CD8-positive, alpha-beta memory T cell (primary cell): Measurements from ENCODE around the gene DNAJC6. TPM values are rescaled to one million over a fixed set of nuclear protein-coding genes. Genes with fewer than 3 reads are reported as not detected.
"Not testable (repeated sequence)": the region's sequence is repeated elsewhere in the genome, so short reads cannot be mapped to it uniquely, and the experiment has no call there.

Source experiments
- CTCF ChIA-PET: fragments of 350-600 bp; sonication (Branson Sonifier 250); formaldehyde crosslinking; loops from one replicate; lab custom pipeline; 2021; ENCODE audit warnings: antibody characterized with exemption; lab: Charles Lee
- POLR2A ChIA-PET: fragments of 350-600 bp; sonication (Branson Sonifier 250); formaldehyde crosslinking; loops from one replicate; lab custom pipeline; 2021; ENCODE audit warnings: antibody characterized with exemption; lab: Charles Lee
- DNase-seq, 5 donors: peaks; one replicate each; pipeline versions ENCODE4 v3.0.0 to v3.0.0-alpha.2; 2020 to 2022; ENCODE audit warnings: mixed read lengths in 1 of 5
- H3K27ac ChIP-seq: one replicate; pipeline ENCODE4 v1.7.0; 2013; ENCODE audit warnings: low read depth, mild to moderate bottlenecking, low read length, moderate library complexity
- H3K27me3 ChIP-seq: 2 replicates; pipeline ENCODE4 v1.7.0; 2013; ENCODE audit warnings: low read length, mild to moderate bottlenecking; ENCODE audit not compliant: insufficient read depth, poor library complexity, severe bottlenecking
- H3K36me3 ChIP-seq: 2 replicates; pipeline ENCODE4 v1.7.0; 2013; ENCODE audit warnings: mild to moderate bottlenecking, low read length, moderate library complexity; ENCODE audit not compliant: insufficient read depth
- H3K4me1 ChIP-seq: 2 replicates; pipeline ENCODE4 v1.7.0; 2013; ENCODE audit warnings: mild to moderate bottlenecking, low read length, moderate library complexity; ENCODE audit not compliant: insufficient read depth
- H3K4me3 ChIP-seq: 2 replicates; pipeline ENCODE4 v1.7.0; 2013; ENCODE audit warnings: mild to moderate bottlenecking, low read length
- H3K9me3 ChIP-seq: 2 replicates; pipeline ENCODE4 v1.7.0; 2013; ENCODE audit warnings: mild to moderate bottlenecking, low read length
- H3K27ac Mint-ChIP-seq, 8 donors: one replicate each; pipeline ENCODE4 v1.8.0; 2020 to 2021; ENCODE audit warnings: mixed read lengths in 8 of 8, mild to moderate bottlenecking in 6 of 8, inconsistent platforms in 3 of 8, moderate library complexity in 3 of 8
- H3K27me3 Mint-ChIP-seq, 2 donors: one replicate each; pipeline ENCODE4 v1.8.0; 2020 to 2021; ENCODE audit warnings: mixed read lengths in 2 of 2, mild to moderate bottlenecking in 1 of 2, moderate library complexity in 1 of 2
- H3K36me3 Mint-ChIP-seq, 3 donors: one replicate each; pipeline ENCODE4 v1.8.0; 2020 to 2021; ENCODE audit warnings: mixed read lengths in 3 of 3, inconsistent platforms in 1 of 3, mild to moderate bottlenecking in 1 of 3
- H3K4me1 Mint-ChIP-seq, 3 donors: one replicate each; pipeline ENCODE4 v1.8.0; 2020 to 2021; ENCODE audit warnings: mixed read lengths in 3 of 3, inconsistent platforms in 1 of 3, mild to moderate bottlenecking in 1 of 3
- H3K4me3 Mint-ChIP-seq, 7 donors: one replicate each; pipeline ENCODE4 v1.8.0; 2020 to 2021; ENCODE audit warnings: mixed read lengths in 7 of 7, mild to moderate bottlenecking in 6 of 7, moderate library complexity in 4 of 7, inconsistent platforms in 2 of 7
- H3K9me3 Mint-ChIP-seq, 5 donors: one replicate each; pipeline ENCODE4 v1.8.0; 2020 to 2022; ENCODE audit warnings: mixed read lengths in 5 of 5, mild to moderate bottlenecking in 3 of 5, moderate library complexity in 2 of 5, inconsistent platforms in 1 of 5
- polyA plus RNA-seq: library from polyadenylated mRNA; unstranded; fragments of 300-500 nt; fragmentation: Illumina TruSeq; gene quantifications from one replicate; pipeline ENCODE4 v1.2.3, GENCODE V29; 2021
- total RNA-seq, 2 experiments: library from RNA; stranded (reverse); gene quantifications; one replicate each; pipeline ENCODE4 v1.2.3, GENCODE V29; 2021

Gene DNAJC6
- total and polyA plus RNA-seq, 3 experiments from 2014 or later: 1.0 to 5.6 (median 5.1) TPM

GRCh38 chr1:65443647-65444046, 134.3 kb downstream of the DNAJC6 start:
- Mint-ChIP-seq H3K36me3 (peaks cover 0 to 4% (median 0%) of the 10 kb centered on the region in 3 donors), H3K4me1 (no peaks in the 10 kb centered on the region), H3K27ac (no peak overlapping the region), H3K4me3 (no peak overlapping the region), H3K9me3 (peaks cover 0 to 2% (median 0%) of the 10 kb centered on the region in 5 donors), H3K27me3 (no peaks in the 10 kb centered on the region)
- no peak overlapping the region for H3K27ac ChIP-seq
- no peak for DNase-seq
- H3K9me3 ChIP-seq: no peaks in the 10 kb centered on the region
- no peaks in the 10 kb centered on the region for H3K27me3 ChIP-seq
- H3K4me3 ChIP-seq: no peak overlapping the region
- ChIA-PET POLR2A (no interaction called here), CTCF (no interaction called here)
- no peaks in the 10 kb centered on the region for H3K4me1 ChIP-seq
- no peaks in the 10 kb centered on the region for H3K36me3 ChIP-seq

GRCh38 chr1:65444128-65444640, 134.8 kb downstream of the DNAJC6 start:
- peaks cover 0 to 2% (median 0%) of the 10 kb centered on the region in 5 donors for H3K9me3 Mint-ChIP-seq
- Histone ChIP-seq H3K4me3 (no peak overlapping the region), H3K27ac (no peak overlapping the region), H3K4me1 (no peaks in the 10 kb centered on the region), H3K27me3 (no peaks in the 10 kb centered on the region), H3K36me3 (no peaks in the 10 kb centered on the region), H3K9me3 (no peaks in the 10 kb centered on the region)
- H3K27me3 Mint-ChIP-seq: no peaks in the 10 kb centered on the region
- H3K36me3 Mint-ChIP-seq: peaks cover 0 to 4% (median 0%) of the 10 kb centered on the region in 3 donors
- no peak for DNase-seq
- no peak overlapping the region for H3K27ac Mint-ChIP-seq
- no peak overlapping the region for H3K4me3 Mint-ChIP-seq
- POLR2A ChIA-PET: no interaction called here
- no peaks in the 10 kb centered on the region for H3K4me1 Mint-ChIP-seq
- CTCF ChIA-PET: no interaction called here

GRCh38 chr1:65445837-65446236, 136.5 kb downstream of the DNAJC6 start:
- ChIA-PET CTCF (no interaction called here), POLR2A (no interaction called here)
- H3K9me3 ChIP-seq: no peaks in the 10 kb centered on the region
- no peak overlapping the region for H3K4me3 ChIP-seq
- H3K4me3 Mint-ChIP-seq: no peak overlapping the region
- peaks cover 0 to 4% (median 0%) of the 10 kb centered on the region in 3 donors for H3K36me3 Mint-ChIP-seq
- H3K36me3 ChIP-seq: no peaks in the 10 kb centered on the region
- H3K27ac ChIP-seq: no peak overlapping the region
- H3K27me3 Mint-ChIP-seq: no peaks in the 10 kb centered on the region
- no peak for DNase-seq
- H3K4me1 ChIP-seq: no peaks in the 10 kb centered on the region
- no peaks in the 10 kb centered on the region for H3K4me1 Mint-ChIP-seq
- H3K9me3 Mint-ChIP-seq: peaks cover 0 to 2% (median 0%) of the 10 kb centered on the region in 5 donors
- H3K27me3 ChIP-seq: no peaks in the 10 kb centered on the region
- no peak overlapping the region for H3K27ac Mint-ChIP-seq

- Histone ChIP-seq H3K4me3 (no peak overlapping the region), H3K9me3 (no peaks in the 10 kb centered on the region), H3K27me3 (no peaks in the 10 kb centered on the region), H3K27ac (no peak overlapping the region), H3K36me3 (no peaks in the 10 kb centered on the region), H3K4me1 (no peaks in the 10 kb centered on the region)
- POLR2A ChIA-PET: no interaction called here
- no peaks in the 10 kb centered on the region for H3K4me1 Mint-ChIP-seq
- no peak for DNase-seq
- no peak overlapping the region for H3K27ac Mint-ChIP-seq
- peaks cover 0 to 7% (median 3%) of the 10 kb centered on the region in 5 donors for H3K9me3 Mint-ChIP-seq
- CTCF ChIA-PET: no interaction called here
- H3K27me3 Mint-ChIP-seq: peaks cover 0 to 1% of the 10 kb centered on the region in 2 donors
- H3K36me3 Mint-ChIP-seq: no peaks in the 10 kb centered on the region
- H3K4me3 Mint-ChIP-seq: no peak overlapping the region
Measured at GRCh38 chr1:65449214-65449823, 140.0 kb downstream of the DNAJC6 start.

- H3K9me3 ChIP-seq, POLR2A ChIA-PET, H3K27me3 ChIP-seq, DNase-seq, H3K36me3 ChIP-seq, CTCF ChIA-PET, H3K4me3 ChIP-seq, H3K4me3 Mint-ChIP-seq, H3K27me3 Mint-ChIP-seq, H3K4me1 ChIP-seq, H3K27ac ChIP-seq: not testable (repeated sequence)
- H3K27ac Mint-ChIP-seq: peak overlapping the region in 1 of 8 donors; percentile 33
- peaks cover 0 to 18% (median 6%) of the 10 kb centered on the region in 3 donors for H3K36me3 Mint-ChIP-seq
- H3K4me1 Mint-ChIP-seq: peaks cover 16 to 26% (median 25%) of the 10 kb centered on the region in 3 donors
- peaks cover 4 to 22% (median 13%) of the 10 kb centered on the region in 5 donors for H3K9me3 Mint-ChIP-seq
Measured at GRCh38 chr1:65455678-65456077, 146.3 kb downstream of the DNAJC6 start.

- H3K36me3 Mint-ChIP-seq: peaks cover 0 to 24% (median 6%) of the 10 kb centered on the region in 3 donors
- CTCF ChIA-PET: no interaction called here
- H3K27ac ChIP-seq: no peak overlapping the region
- no peaks in the 10 kb centered on the region for H3K9me3 ChIP-seq
- DNase-seq: no peak
- no peaks in the 10 kb centered on the region for H3K27me3 ChIP-seq
- no peak overlapping the region for H3K4me3 Mint-ChIP-seq
- POLR2A ChIA-PET: no interaction called here
- H3K9me3 Mint-ChIP-seq: peaks cover 4 to 23% (median 13%) of the 10 kb centered on the region in 5 donors
- no peak overlapping the region for H3K4me3 ChIP-seq
- no peaks in the 10 kb centered on the region for H3K36me3 ChIP-seq
- peaks cover 16 to 26% (median 25%) of the 10 kb centered on the region in 3 donors for H3K4me1 Mint-ChIP-seq
- H3K27ac Mint-ChIP-seq: no peak overlapping the region
- H3K27me3 Mint-ChIP-seq: peaks cover 0 to 1% of the 10 kb centered on the region in 2 donors
- H3K4me1 ChIP-seq: no peaks in the 10 kb centered on the region
Measured at GRCh38 chr1:65456481-65456880, 147.1 kb downstream of the DNAJC6 start.

GRCh38 chr1:65457868-65458267, 148.5 kb downstream of the DNAJC6 start:
- peaks cover 5 to 31% (median 13%) of the 10 kb centered on the region in 5 donors for H3K9me3 Mint-ChIP-seq
- CTCF ChIA-PET: no interaction called here
- Histone ChIP-seq H3K36me3 (no peaks in the 10 kb centered on the region), H3K27ac (no peak overlapping the region), H3K4me1 (no peaks in the 10 kb centered on the region), H3K9me3 (no peaks in the 10 kb centered on the region), H3K4me3 (no peak overlapping the region), H3K27me3 (no peaks in the 10 kb centered on the region)
- POLR2A ChIA-PET: no interaction called here
- H3K27ac Mint-ChIP-seq: peak overlapping the region in 2 of 8 donors; percentile 3 to 5
- H3K4me3 Mint-ChIP-seq: no peak overlapping the region
- peaks cover 16 to 26% (median 25%) of the 10 kb centered on the region in 3 donors for H3K4me1 Mint-ChIP-seq
- peaks cover 0 to 32% (median 7%) of the 10 kb centered on the region in 3 donors for H3K36me3 Mint-ChIP-seq
- DNase-seq: no peak
- peaks cover 0 to 1% of the 10 kb centered on the region in 2 donors for H3K27me3 Mint-ChIP-seq

- Histone ChIP-seq H3K4me3 (no peak overlapping the region), H3K9me3 (no peaks in the 10 kb centered on the region), H3K27ac (no peak overlapping the region), H3K27me3 (no peaks in the 10 kb centered on the region), H3K36me3 (no peaks in the 10 kb centered on the region), H3K4me1 (no peaks in the 10 kb centered on the region)
- no peak for DNase-seq
- H3K27me3 Mint-ChIP-seq: no peaks in the 10 kb centered on the region
- POLR2A ChIA-PET: no interaction called here
- no peak overlapping the region for H3K27ac Mint-ChIP-seq
- peaks cover 6 to 35% (median 14%) of the 10 kb centered on the region in 5 donors for H3K9me3 Mint-ChIP-seq
- peaks cover 2 to 32% (median 7%) of the 10 kb centered on the region in 3 donors for H3K36me3 Mint-ChIP-seq
- CTCF ChIA-PET: interaction anchor here (1.1 to 1.4 kb wide), 5 partner anchors 10 to 65 kb away, joined by 3 to 4 read pairs (median 3); no protein-coding TSS in a partner anchor
- H3K4me1 Mint-ChIP-seq: peaks cover 16 to 26% (median 25%) of the 10 kb centered on the region in 3 donors
- no peak overlapping the region for H3K4me3 Mint-ChIP-seq
Measured at GRCh38 chr1:65458730-65459396, 149.5 kb downstream of the DNAJC6 start.
